ENCODE results near the gene HDAC4.

GRCh38 chr2:239047861-239048260, 353.0 kb downstream of the HDAC4 start:
- TF ChIP-seq CTCF (IDR thresholded peaks at IDR 0.05) (no peak), POLR2A (IDR thresholded peaks at IDR 0.05) (no peak)
